ENCODE measurements around the gene KDM5A.

KDM5A gene

DNA sequence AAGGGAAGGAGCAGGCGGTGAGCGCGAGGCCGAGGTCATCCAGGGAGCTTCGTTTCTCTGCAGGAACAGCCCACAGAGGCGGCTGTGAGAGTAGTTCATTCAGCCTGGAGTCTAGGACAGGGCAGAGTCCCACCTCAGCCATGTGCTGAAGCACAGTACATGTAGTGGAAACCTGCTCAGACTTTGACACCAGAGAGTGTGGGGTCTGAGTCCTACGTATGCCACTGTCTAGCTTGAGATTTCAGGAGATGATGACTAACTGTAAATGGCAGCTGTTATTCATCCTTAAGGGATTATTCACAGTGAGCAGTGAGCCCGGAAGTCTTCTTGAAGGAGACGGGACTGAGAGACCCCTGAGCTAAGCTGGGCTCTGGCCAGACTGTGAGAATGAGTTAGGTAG is 125.5 kb downstream of the KDM5A start:
- H3K9me3 ChIP-seq (ENCODE audit: severe bottlenecking) = no peaks in the 10 kb centered on the region
- no peak overlapping the region for H3K27ac ChIP-seq
- H3K4me3 ChIP-seq (ENCODE audit: low read depth, low read length) = no peak overlapping the region
- no peak for DNase-seq
- H3K27me3 ChIP-seq (ENCODE audit: insufficient read depth, low read depth, severe bottlenecking) = no peaks in the 10 kb centered on the region
- no peaks in the 10 kb centered on the region for H3K36me3 ChIP-seq
- TF ChIP-seq, protein P1, sequence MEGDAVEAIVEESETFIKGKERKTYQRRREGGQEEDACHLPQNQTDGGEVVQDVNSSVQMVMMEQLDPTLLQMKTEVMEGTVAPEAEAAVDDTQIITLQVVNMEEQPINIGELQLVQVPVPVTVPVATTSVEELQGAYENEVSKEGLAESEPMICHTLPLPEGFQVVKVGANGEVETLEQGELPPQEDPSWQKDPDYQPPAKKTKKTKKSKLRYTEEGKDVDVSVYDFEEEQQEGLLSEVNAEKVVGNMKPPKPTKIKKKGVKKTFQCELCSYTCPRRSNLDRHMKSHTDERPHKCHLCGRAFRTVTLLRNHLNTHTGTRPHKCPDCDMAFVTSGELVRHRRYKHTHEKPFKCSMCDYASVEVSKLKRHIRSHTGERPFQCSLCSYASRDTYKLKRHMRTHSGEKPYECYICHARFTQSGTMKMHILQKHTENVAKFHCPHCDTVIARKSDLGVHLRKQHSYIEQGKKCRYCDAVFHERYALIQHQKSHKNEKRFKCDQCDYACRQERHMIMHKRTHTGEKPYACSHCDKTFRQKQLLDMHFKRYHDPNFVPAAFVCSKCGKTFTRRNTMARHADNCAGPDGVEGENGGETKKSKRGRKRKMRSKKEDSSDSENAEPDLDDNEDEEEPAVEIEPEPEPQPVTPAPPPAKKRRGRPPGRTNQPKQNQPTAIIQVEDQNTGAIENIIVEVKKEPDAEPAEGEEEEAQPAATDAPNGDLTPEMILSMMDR (IDR thresholded peaks at IDR 0.05; ENCODE audit: low read depth, low read length) = no peak

DNA sequence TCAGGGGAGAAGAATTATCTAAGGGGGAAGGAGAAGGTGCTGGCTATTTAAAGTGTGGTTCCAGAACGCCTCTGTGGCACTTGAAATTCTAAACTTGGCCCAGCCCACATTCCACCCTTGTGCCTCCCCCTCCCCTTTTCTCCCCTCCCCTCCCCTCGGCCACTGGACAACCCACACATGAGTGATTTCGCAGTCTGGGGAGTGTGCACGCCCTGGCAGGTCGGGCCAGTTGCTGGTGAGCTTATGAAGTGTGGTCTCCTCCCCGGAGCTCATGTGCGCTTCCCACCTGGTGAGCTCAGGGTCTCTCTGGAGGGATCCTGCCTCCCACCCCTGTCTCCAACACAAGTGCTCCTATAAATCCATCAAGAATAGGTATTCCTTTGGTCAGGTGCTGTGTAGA is 126.3 kb downstream of the KDM5A start, which contains the start of gene SLC6A13:
Gene SLC6A13, minus strand, starts transcription at position 20 of the 400 bp plus-strand sequence. CDS start 2,784 bp downstream, outside the sequence.
- Histone ChIP-seq H3K9me3 (ENCODE audit: severe bottlenecking) (no peaks in the 10 kb centered on the region), H3K27me3 (ENCODE audit: insufficient read depth, low read depth, severe bottlenecking) (no peaks in the 10 kb centered on the region), H3K4me3 (ENCODE audit: low read depth, low read length) (no peak within 1 kb of the TSS), H3K36me3 (no peaks in the 10 kb centered on the region), H3K27ac (no peak within 1 kb of the TSS)
- TF ChIP-seq, protein P1 (IDR thresholded peaks at IDR 0.05; ENCODE audit: low read depth, low read length) = no peak
- no peak for DNase-seq

DNA sequence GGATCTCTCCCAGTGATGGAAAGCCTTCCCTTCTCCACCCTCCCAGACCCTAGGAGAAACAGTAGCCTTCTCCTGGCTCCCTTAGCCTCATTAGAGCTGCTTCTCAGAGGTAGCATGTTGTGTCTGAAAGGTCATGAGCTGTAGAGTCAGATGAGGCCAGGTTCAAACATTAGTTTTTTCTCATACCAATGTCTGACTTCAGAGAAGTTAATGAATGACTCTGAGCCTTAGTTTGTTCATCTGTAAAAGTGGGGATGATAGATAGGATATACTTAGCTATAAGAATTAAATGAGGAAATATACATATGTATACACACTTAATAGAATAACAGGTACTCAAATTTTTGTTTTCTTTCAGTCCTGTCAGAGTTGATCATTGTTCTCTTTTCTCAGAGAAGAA is 127.0 kb downstream of the KDM5A start:
- no peak for DNase-seq
- Histone ChIP-seq H3K9me3 (ENCODE audit: severe bottlenecking) (no peaks in the 10 kb centered on the region), H3K27ac (no peak overlapping the region), H3K27me3 (ENCODE audit: insufficient read depth, low read depth, severe bottlenecking) (no peaks in the 10 kb centered on the region), H3K36me3 (no peaks in the 10 kb centered on the region), H3K4me3 (ENCODE audit: low read depth, low read length) (no peak overlapping the region)
- TF ChIP-seq, protein P1 (IDR thresholded peaks at IDR 0.05; ENCODE audit: low read depth, low read length) = no peak

DNA sequence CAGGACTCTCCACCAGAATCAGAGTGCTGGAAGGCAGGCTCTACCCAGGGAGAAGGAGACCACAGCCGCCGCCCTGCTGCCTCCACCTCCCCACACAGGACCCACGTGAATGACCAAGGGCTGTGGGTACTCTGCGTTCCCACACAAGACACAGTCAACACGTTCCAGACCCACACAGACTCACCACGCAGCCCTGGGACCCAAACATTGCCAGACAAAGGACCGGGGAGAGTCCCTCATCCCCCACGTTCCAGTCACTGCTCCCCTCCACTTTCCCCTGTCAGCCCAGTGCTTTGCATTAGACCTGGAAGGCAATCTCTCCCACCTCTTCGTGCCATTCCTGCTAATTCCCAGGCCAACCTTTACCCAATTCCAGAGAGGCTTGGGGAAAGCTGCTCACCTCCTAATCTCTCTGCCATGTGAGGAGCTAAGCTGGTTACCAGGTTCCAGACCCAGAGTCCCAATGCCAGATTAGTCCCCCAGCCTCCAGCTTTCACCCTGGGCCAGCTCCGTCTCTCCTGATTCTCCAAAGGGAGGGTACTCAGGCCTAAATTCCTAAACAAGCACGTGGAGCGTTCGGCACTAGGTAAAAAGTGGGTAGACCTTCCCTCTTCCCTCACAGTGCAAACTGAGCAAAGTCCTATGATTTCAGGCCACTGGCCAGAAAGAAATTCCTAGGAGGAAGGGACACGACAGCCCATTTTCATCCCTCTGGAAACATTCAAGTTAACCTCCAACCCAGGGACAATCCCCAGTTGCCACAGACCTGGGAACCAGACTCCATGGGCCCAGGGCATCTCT is 131.4 kb downstream of the KDM5A start:
- Histone ChIP-seq H3K9me3 (ENCODE audit: severe bottlenecking) (no peaks in the 10 kb centered on the region), H3K4me3 (ENCODE audit: low read depth, low read length) (no peak overlapping the region), H3K27me3 (ENCODE audit: insufficient read depth, low read depth, severe bottlenecking) (no peaks in the 10 kb centered on the region), H3K36me3 (no peaks in the 10 kb centered on the region), H3K27ac (no peak overlapping the region)
- peak; percentile 35 for DNase-seq
- TF ChIP-seq, protein P1 (IDR thresholded peaks at IDR 0.05; ENCODE audit: low read depth, low read length) = no peak

DNA sequence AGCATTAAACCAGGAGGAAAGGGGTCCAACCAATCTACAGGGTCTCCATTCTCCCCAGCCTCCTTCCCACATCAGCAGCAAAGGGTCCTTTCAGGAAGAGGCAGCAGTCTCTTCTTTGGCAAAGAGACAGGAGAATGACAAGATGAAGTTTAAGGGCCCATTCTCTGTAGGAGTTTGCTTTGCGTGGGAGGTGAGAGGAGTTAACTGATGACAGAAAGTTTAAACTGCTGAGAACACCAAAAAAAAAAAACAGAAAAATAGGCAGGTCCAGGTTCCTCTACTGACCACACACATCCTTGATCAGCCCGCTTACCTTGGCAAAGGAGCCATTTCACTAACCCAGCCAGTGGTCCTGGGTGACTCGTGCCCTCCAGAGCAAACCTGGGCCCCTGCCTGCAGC is 132.2 kb downstream of the KDM5A start:
- no peak for DNase-seq
- no peak overlapping the region for H3K4me3 ChIP-seq (ENCODE audit: low read depth, low read length)
- no peaks in the 10 kb centered on the region for H3K9me3 ChIP-seq (ENCODE audit: severe bottlenecking)
- no peaks in the 10 kb centered on the region for H3K36me3 ChIP-seq
- H3K27me3 ChIP-seq (ENCODE audit: insufficient read depth, low read depth, severe bottlenecking) = no peaks in the 10 kb centered on the region
- no peak overlapping the region for H3K27ac ChIP-seq
- TF ChIP-seq, protein P1 (IDR thresholded peaks at IDR 0.05; ENCODE audit: low read depth, low read length) = no peak
